Neural cell (in vitro differentiated cells): ENCODE data around the gene KRTAP10-7. TPM values are rescaled to one million over a fixed set of nuclear protein-coding genes. Genes with fewer than 3 reads are reported as not detected.

Experiments used
- H2AFZ ChIP-seq: fragments of 200-600, 300-800 bp; sonication (generic), shearing (Covaris generic); 2 replicates; pipeline ENCODE4 v1.6.0; 2014; ENCODE audit warnings: low read depth, mild to moderate bottlenecking, antibody characterized with exemption, low read length, moderate library complexity
- H3F3A ChIP-seq: fragments of 200-600 bp; shearing (Covaris generic); 2 replicates; pipeline ENCODE4 v1.6.1; 2016; ENCODE audit warnings: mild to moderate bottlenecking, moderate library complexity, mixed read lengths, antibody characterized with exemption, low read length; ENCODE audit not compliant: insufficient read depth, poor library complexity, severe bottlenecking
- H3K27ac ChIP-seq: fragments of 200-600, 300-800 bp; sonication (generic), shearing (Covaris generic); 2 replicates; pipeline ENCODE4 v1.5.1; 2014; ENCODE audit warnings: mild to moderate bottlenecking, low read length, moderate library complexity
- H3K27me3 ChIP-seq: fragments of 300-800, 200-600 bp; sonication (generic), shearing (Covaris generic); 2 replicates; pipeline ENCODE4 v1.6.0; 2014; ENCODE audit warnings: mild to moderate bottlenecking, low read depth, low read length, moderate library complexity; ENCODE audit not compliant: insufficient read depth
- H3K36me3 ChIP-seq: fragments of 300-800, 200-600 bp; sonication (generic), shearing (Covaris generic); 2 replicates; pipeline ENCODE4 v1.5.1; 2014; ENCODE audit warnings: mild to moderate bottlenecking, antibody characterized with exemption, low read length, moderate library complexity; ENCODE audit not compliant: insufficient read depth
- H3K4me2 ChIP-seq: fragments of 300-800, 200-600 bp; sonication (generic), shearing (Covaris generic); 2 replicates; pipeline ENCODE4 v1.6.0; 2014; ENCODE audit warnings: mild to moderate bottlenecking, low read length
- H3K4me3 ChIP-seq: fragments of 300-800, 200-600 bp; sonication (generic), shearing (Covaris generic); 2 replicates; pipeline ENCODE4 v1.5.1; 2014; ENCODE audit warnings: mild to moderate bottlenecking, low read length, moderate library complexity
- H3K79me2 ChIP-seq: fragments of 200-600 bp; shearing (Covaris generic); replicated peaks from 2 replicates; pipeline ENCODE4 v1.6.0; 2014; ENCODE audit warnings: mild to moderate bottlenecking, low read length, moderate library complexity; ENCODE audit not compliant: insufficient read depth
- H3K9ac ChIP-seq: fragments of 300-800, 200-600 bp; sonication (generic), shearing (Covaris generic); 2 replicates; pipeline ENCODE4 v1.6.1; 2016; ENCODE audit warnings: mild to moderate bottlenecking, low read length, mixed read lengths
- H3K9me2 ChIP-seq: fragments of 200-600 bp; shearing (Covaris generic); 2 replicates; pipeline ENCODE4 v1.6.1; 2016; ENCODE audit warnings: mild to moderate bottlenecking, low read length, mixed read lengths; ENCODE audit not compliant: insufficient read depth
- H3K9me3 ChIP-seq: fragments of 200-600, 300-800 bp; sonication (generic), shearing (Covaris generic); 2 replicates; pipeline ENCODE4 v1.6.1; 2016; ENCODE audit warnings: mild to moderate bottlenecking, mixed run types, low read length, moderate library complexity, mixed read lengths
- H4K20me1 ChIP-seq: fragments of 200-600 bp; shearing (Covaris generic); 2 replicates; pipeline ENCODE4 v1.6.1; 2016; ENCODE audit warnings: mild to moderate bottlenecking, mixed run types; ENCODE audit not compliant: insufficient read depth
- CTCF ChIP-seq: fragments of 450-650 bp; IDR thresholded peaks from 2 replicates; pipeline ENCODE4 v1.5.1; 2014; ENCODE audit warnings: antibody characterized with exemption, mild to moderate bottlenecking, moderate library complexity; ENCODE audit not compliant: poor library complexity, severe bottlenecking
- EP300 ChIP-seq: fragments of 450-650 bp; conservative IDR thresholded peaks from 2 replicates; pipeline ENCODE4 v1.6.1; 2014; ENCODE audit warnings: antibody characterized with exemption, mild to moderate bottlenecking, moderate library complexity; ENCODE audit not compliant: poor library complexity, severe bottlenecking
- EZH2 ChIP-seq: fragments of 200-600, 300-800 bp; shearing (Covaris generic), sonication (generic); IDR thresholded peaks from 2 replicates; pipeline ENCODE4 v1.6.1; 2014; ENCODE audit warnings: antibody characterized with exemption, low read length, borderline replicate concordance, mild to moderate bottlenecking; ENCODE audit not compliant: insufficient read depth, poor library complexity, severe bottlenecking
- MXI1 ChIP-seq: fragments of 450-650 bp; conservative IDR thresholded peaks from 2 replicates; pipeline ENCODE4 v1.6.1; 2014; ENCODE audit warnings: antibody characterized with exemption, mild to moderate bottlenecking; ENCODE audit not compliant: poor library complexity, severe bottlenecking
- POLR2AphosphoS5 ChIP-seq: IDR thresholded peaks from 2 replicates; pipeline ENCODE4 v1.6.1; 2012
- RAD21 ChIP-seq: fragments of 450-650 bp; conservative IDR thresholded peaks from 2 replicates; pipeline ENCODE4 v1.6.1; 2014; ENCODE audit warnings: antibody characterized with exemption, mild to moderate bottlenecking, moderate library complexity
- SMC3 ChIP-seq: fragments of 450-650 bp; conservative IDR thresholded peaks from 2 replicates; pipeline ENCODE4 v1.6.1; 2014; ENCODE audit warnings: antibody characterized with exemption, mild to moderate bottlenecking, moderate library complexity; ENCODE audit not compliant: poor library complexity
- TAF1 ChIP-seq: IDR thresholded peaks from 2 replicates; pipeline ENCODE4 v1.6.1; 2012; ENCODE audit warnings: low read depth
- polyA plus RNA-seq: library from polyadenylated mRNA; depleted of rRNA; stranded (reverse); fragments of >200 nt; gene quantifications from 2 replicates; pipeline ENCODE4 v1.2.3, GENCODE V29; 2014
- TF ChIP-seq, protein P1 (sequence below): IDR thresholded peaks from 2 replicates; pipeline ENCODE4 v1.6.1; 2012; ENCODE audit warnings: borderline replicate concordance

Gene KRTAP10-7
- polyA plus RNA-seq, 1 donor from 2014 or later: not detected

DNA sequence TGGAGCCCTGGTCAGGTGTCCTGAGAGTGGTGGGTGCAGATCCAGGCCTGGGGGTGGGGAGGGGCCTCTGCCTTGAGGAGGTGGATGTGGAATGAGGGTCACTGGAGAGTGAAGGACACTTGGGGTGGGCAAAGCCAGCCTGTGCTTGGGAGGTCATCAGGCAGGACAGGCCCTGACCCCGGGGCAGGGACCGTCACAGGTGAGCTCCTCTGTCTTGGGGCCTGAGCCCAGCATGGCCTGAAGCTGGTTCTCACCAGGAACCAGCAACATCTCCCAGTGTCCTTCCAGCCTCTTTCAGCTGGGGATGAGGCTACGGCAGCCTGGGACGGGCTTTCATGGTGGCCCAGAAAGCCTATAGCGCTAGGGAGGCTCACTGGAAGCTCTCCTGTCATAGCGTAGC lies 48.3 kb upstream of the KRTAP10-7 start:
- no peak overlapping the region for H3K4me2 ChIP-seq
- TF ChIP-seq RAD21 (no peak), CTCF (no peak), MXI1 (no peak), POLR2AphosphoS5 (no peak), SMC3 (no peak), TAF1 (no peak), EP300 (no peak), EZH2 (no peak)
- TF ChIP-seq, protein P1, sequence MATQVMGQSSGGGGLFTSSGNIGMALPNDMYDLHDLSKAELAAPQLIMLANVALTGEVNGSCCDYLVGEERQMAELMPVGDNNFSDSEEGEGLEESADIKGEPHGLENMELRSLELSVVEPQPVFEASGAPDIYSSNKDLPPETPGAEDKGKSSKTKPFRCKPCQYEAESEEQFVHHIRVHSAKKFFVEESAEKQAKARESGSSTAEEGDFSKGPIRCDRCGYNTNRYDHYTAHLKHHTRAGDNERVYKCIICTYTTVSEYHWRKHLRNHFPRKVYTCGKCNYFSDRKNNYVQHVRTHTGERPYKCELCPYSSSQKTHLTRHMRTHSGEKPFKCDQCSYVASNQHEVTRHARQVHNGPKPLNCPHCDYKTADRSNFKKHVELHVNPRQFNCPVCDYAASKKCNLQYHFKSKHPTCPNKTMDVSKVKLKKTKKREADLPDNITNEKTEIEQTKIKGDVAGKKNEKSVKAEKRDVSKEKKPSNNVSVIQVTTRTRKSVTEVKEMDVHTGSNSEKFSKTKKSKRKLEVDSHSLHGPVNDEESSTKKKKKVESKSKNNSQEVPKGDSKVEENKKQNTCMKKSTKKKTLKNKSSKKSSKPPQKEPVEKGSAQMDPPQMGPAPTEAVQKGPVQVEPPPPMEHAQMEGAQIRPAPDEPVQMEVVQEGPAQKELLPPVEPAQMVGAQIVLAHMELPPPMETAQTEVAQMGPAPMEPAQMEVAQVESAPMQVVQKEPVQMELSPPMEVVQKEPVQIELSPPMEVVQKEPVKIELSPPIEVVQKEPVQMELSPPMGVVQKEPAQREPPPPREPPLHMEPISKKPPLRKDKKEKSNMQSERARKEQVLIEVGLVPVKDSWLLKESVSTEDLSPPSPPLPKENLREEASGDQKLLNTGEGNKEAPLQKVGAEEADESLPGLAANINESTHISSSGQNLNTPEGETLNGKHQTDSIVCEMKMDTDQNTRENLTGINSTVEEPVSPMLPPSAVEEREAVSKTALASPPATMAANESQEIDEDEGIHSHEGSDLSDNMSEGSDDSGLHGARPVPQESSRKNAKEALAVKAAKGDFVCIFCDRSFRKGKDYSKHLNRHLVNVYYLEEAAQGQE: no peak
- no peaks in the 10 kb centered on the region for H3F3A ChIP-seq
- no peak overlapping the region for H2AFZ ChIP-seq
- no peak overlapping the region for H3K9ac ChIP-seq
- no peaks in the 10 kb centered on the region for H3K9me2 ChIP-seq
- no peak overlapping the region for H3K27ac ChIP-seq
- H3K79me2 ChIP-seq: no peaks in the 10 kb centered on the region
- no peaks in the 10 kb centered on the region for H3K36me3 ChIP-seq
- H4K20me1 ChIP-seq: no peaks in the 10 kb centered on the region
- no peak overlapping the region for H3K4me3 ChIP-seq
- no peaks in the 10 kb centered on the region for H3K9me3 ChIP-seq
- no peaks in the 10 kb centered on the region for H3K27me3 ChIP-seq

DNA sequence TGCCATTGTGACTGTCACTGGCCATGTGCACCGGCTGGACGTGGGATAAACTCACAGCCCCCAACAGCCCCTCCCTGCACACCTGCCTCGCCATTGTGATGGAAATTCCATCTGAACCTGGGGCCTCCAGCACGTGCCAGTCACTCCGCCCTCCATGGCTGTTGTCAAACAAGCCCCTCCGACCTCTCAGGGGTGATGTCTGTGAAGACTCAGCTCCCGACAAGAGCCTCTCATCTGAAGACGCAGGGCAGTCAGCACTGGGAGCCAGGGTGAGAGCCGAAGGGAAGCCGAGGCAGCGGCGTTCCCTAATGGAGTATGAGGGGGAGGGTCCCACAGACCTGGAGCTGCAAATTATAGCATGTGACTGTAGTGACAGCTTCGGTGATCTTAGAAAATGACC lies 47.7 kb upstream of the KRTAP10-7 start:
- Histone ChIP-seq H2AFZ (no peak overlapping the region), H3F3A (no peaks in the 10 kb centered on the region), H3K27ac (no peak overlapping the region), H4K20me1 (no peaks in the 10 kb centered on the region), H3K27me3 (no peaks in the 10 kb centered on the region), H3K36me3 (no peaks in the 10 kb centered on the region), H3K9ac (no peak overlapping the region), H3K4me3 (no peak overlapping the region), H3K4me2 (no peak overlapping the region), H3K9me2 (no peaks in the 10 kb centered on the region), H3K9me3 (no peaks in the 10 kb centered on the region), H3K79me2 (no peaks in the 10 kb centered on the region)
- TF ChIP-seq SMC3 (no peak), EZH2 (no peak), EP300 (no peak), RAD21 (no peak), TAF1 (no peak), MXI1 (no peak), POLR2AphosphoS5 (no peak), CTCF (no peak)
- TF ChIP-seq, protein P1: no peak
